ENCODE results near the gene DYNC1I2.

The DYNC1I2 gene

GRCh38 chr2:171670655-171671054, 16.6 kb upstream of the DYNC1I2 start:
- no peak overlapping the region for H3K27ac ChIP-seq
- TF ChIP-seq CTCF (conservative IDR thresholded peaks at IDR 0.05) (no peak), ZFX (IDR thresholded peaks at IDR 0.05) (no peak)

DNA sequence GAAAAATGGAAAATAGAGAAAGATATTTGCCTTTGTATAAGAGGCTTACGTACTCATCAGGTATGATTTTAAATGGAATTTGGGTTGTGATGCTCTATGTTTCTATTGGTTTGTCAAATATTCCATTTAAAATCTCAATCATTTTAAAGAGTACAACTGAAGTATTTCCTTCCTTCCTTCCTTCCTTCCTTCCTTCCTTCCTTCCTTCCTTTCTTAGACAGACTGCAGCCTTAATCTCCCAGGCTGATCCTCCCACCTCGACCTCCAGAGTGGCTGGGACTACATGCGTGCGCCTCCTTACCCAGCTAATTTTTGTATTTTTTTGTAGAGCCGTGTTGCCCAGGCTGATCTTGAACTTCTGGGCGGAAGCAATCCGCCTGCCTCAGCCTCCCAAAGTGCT, 15.4 kb upstream of the DYNC1I2 start:
- H3K27ac ChIP-seq: no peak overlapping the region
- no peak for TF ChIP-seq CTCF (conservative IDR thresholded peaks at IDR 0.05)
- TF ChIP-seq ZFX (IDR thresholded peaks at IDR 0.05): no peak

DNA sequence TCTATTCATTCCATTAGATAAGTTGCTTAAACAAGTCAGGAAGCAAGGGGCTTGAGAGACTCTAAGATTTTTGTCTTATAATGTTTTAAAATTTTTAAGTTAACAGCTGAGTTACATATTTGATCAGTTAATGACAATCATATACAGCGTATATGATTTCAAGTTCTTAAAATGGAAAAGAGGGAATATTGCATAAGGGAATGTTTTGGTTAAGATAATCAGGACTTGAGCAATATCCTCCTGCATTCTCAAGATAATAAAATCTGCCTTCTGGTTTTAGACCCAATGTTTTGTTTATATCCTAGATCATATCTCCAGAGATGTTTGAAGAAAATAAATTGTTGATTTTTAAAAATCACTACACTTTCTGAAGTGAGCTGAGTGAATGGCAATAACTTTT, 13.4 kb upstream of the DYNC1I2 start:
- no peak overlapping the region for H3K27ac ChIP-seq
- TF ChIP-seq CTCF (conservative IDR thresholded peaks at IDR 0.05) (no peak), ZFX (IDR thresholded peaks at IDR 0.05) (no peak)

- H3K27ac ChIP-seq: no peak overlapping the region
- TF ChIP-seq ZFX (IDR thresholded peaks at IDR 0.05) (no peak), CTCF (conservative IDR thresholded peaks at IDR 0.05) (no peak)
Measured at GRCh38 chr2:171675810-171676345, 11.4 kb upstream of the DYNC1I2 start.

DNA sequence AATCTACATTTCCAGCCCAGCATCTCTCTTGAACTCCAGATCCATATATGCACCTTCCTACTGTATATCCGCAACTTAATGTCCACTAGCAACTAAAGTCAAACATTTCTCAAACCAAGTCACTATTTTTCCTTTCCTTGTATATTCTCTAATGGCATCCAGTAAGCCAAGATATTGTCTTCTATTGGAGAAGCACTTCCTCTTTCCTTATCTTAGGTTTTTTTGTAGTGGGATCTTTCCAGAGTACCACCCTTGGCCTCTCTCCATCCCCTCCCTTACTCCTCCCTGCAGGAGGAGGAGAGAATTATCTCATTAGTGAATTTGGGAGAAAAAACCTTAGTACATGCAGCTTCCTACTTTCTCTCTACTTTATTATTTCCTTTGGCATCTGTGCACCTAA, 8.7 kb upstream of the DYNC1I2 start:
- TF ChIP-seq ZFX (IDR thresholded peaks at IDR 0.05): no peak
- no peak for TF ChIP-seq CTCF (conservative IDR thresholded peaks at IDR 0.05)
- no peak overlapping the region for H3K27ac ChIP-seq

DNA sequence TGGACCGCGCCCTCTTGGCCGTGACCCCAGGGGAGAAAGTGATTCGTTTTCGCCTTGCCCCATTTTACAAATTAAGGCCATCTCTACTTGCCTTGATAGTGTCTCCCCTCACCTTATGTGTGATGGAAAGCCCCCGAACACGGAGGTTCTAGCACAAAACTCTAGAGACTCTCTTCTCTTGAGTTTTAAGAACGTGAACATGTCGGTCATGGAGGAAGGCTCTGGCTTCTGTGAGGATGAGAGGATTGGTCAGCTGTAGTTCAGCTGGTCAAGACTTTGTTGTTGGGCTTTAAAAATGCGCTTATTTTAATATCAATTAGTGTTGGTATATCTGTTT, 828 bp downstream of the DYNC1I2 start:
- H3K27ac ChIP-seq: peak overlapping the region; percentile 83
- TF ChIP-seq ZFX (IDR thresholded peaks at IDR 0.05) (no peak), CTCF (conservative IDR thresholded peaks at IDR 0.05) (no peak)

- H3K27ac ChIP-seq: no peak overlapping the region
- TF ChIP-seq ZFX (IDR thresholded peaks at IDR 0.05) (no peak), CTCF (conservative IDR thresholded peaks at IDR 0.05) (no peak)
Measured at GRCh38 chr2:171692331-171692730, 5.1 kb downstream of the DYNC1I2 start.

Data from C4-2B (cell line).